GM18907 (cell line): Measurements from ENCODE around the gene TTBK1.

Experiments used
- ATAC-seq: cut with Tn5 transposase; IDR thresholded peaks from one replicate; pipeline ENCODE4 v1.9.1; 2021; ENCODE audit warnings: mild to moderate bottlenecking, moderate library complexity; ENCODE audit not compliant: unreplicated experiment

Gene TTBK1

GRCh38 chr6:43285832-43286231 lies 42.6 kb downstream of the TTBK1 start:
- ATAC-seq, result no peak

- ATAC-seq, result no peak
Measured at GRCh38 chr6:43286456-43286979, 43.2 kb downstream of the TTBK1 start.

GRCh38 chr6:43286980-43287716 lies 43.9 kb downstream of the TTBK1 start:
- no peak for ATAC-seq

- no peak for ATAC-seq
Measured at GRCh38 chr6:43287717-43288679, 44.7 kb downstream of the TTBK1 start.

GRCh38 chr6:43290339-43290904 lies 47.1 kb downstream of the TTBK1 start:
- ATAC-seq, result no peak

- ATAC-seq, result no peak
Measured at GRCh38 chr6:43290905-43291355, 47.6 kb downstream of the TTBK1 start.

GRCh38 chr6:43291708-43292107 lies 48.4 kb downstream of the TTBK1 start:
- ATAC-seq, result no peak

GRCh38 chr6:43292341-43292740 lies 49.1 kb downstream of the TTBK1 start:
- ATAC-seq, result no peak

- no peak for ATAC-seq
Measured at GRCh38 chr6:43292763-43293318, 49.6 kb downstream of the TTBK1 start.

GRCh38 chr6:43293698-43294097 lies 50.4 kb downstream of the TTBK1 start:
- no peak for ATAC-seq

GRCh38 chr6:43294536-43294935 lies 51.3 kb downstream of the TTBK1 start:
- ATAC-seq, result no peak

- no peak for ATAC-seq
Measured at GRCh38 chr6:43295456-43295855, 52.2 kb downstream of the TTBK1 start.

GRCh38 chr6:43296780-43297497 lies 53.7 kb downstream of the TTBK1 start:
- no peak for ATAC-seq

GRCh38 chr6:43297644-43298564 lies 54.6 kb downstream of the TTBK1 start, which contains the start of gene SLC22A7:
Gene SLC22A7 (plus strand): TSS chr6:43298260. CDS start chr6:43298359, 99 bp downstream.
- ATAC-seq, result no peak

- ATAC-seq, result no peak
Measured at GRCh38 chr6:43298565-43299337, 55.5 kb downstream of the TTBK1 start.

- ATAC-seq, result no peak
Measured at GRCh38 chr6:43299338-43300293, 56.3 kb downstream of the TTBK1 start.
